Calu3 (cell line): Measurements from ENCODE around the gene ALG14. TPM values are rescaled to one million over a fixed set of nuclear protein-coding genes. Genes with fewer than 3 reads are reported as not detected.

Experiments
- BruUV-seq: library from RNA; stranded (reverse); fragments of 400-500 nt; replicated peaks from 2 replicates; lab custom pipeline; 2021; lab: Mats Ljungman, UMichigan
- CTCF ChIA-PET: fragments of 300-600 bp; sonication (Branson Sonifier 250); formaldehyde crosslinking; loops from one replicate; lab custom pipeline; 2022; ENCODE audit warnings: antibody characterized with exemption; lab: Charles Lee
- DNase-seq: peaks from one replicate; pipeline ENCODE4 v3.0.0; 2022
- H3K27ac Mint-ChIP-seq: one replicate; pipeline ENCODE4 v1.8.0; 2022; ENCODE audit warnings: mixed read lengths; ENCODE audit not compliant: unreplicated experiment
- H3K27me3 Mint-ChIP-seq: one replicate; pipeline ENCODE4 v1.8.0; 2022; ENCODE audit warnings: mixed read lengths; ENCODE audit not compliant: unreplicated experiment
- H3K36me3 Mint-ChIP-seq: one replicate; pipeline ENCODE4 v1.8.0; 2022; ENCODE audit warnings: mild to moderate bottlenecking, moderate library complexity, mixed read lengths; ENCODE audit not compliant: insufficient read depth, unreplicated experiment
- H3K4me1 Mint-ChIP-seq: one replicate; pipeline ENCODE4 v1.8.0; 2022; ENCODE audit warnings: mild to moderate bottlenecking, low read depth, mixed read lengths; ENCODE audit not compliant: unreplicated experiment
- H3K4me3 Mint-ChIP-seq: one replicate; pipeline ENCODE4 v1.8.0; 2022; ENCODE audit warnings: mild to moderate bottlenecking, low read depth, moderate library complexity, mixed read lengths; ENCODE audit not compliant: unreplicated experiment
- H3K9me3 Mint-ChIP-seq: one replicate; pipeline ENCODE4 v1.8.0; 2022; ENCODE audit warnings: low read depth, mixed read lengths; ENCODE audit not compliant: unreplicated experiment
- intact Hi-C: fragments of 100-400 bp; cut with micrococcal nuclease; formaldehyde crosslinking; loops from one replicate; pipeline ENCODE4 v1.10.0; 2022; ENCODE audit not compliant: unreplicated experiment
- total RNA-seq: library from RNA; stranded (reverse); gene quantifications from 2 replicates; pipeline ENCODE4 v1.2.3, GENCODE V29; 2022
- TF ChIP-seq, protein P1 (sequence below): fragments of 200-600 bp; IDR thresholded peaks from one replicate; pipeline ENCODE4 v1.8.0; 2022; ENCODE audit warnings: antibody characterized with exemption; ENCODE audit not compliant: unreplicated experiment

Gene ALG14
- total RNA-seq, 1 experiment from 2014 or later = 5.8 TPM

DNA sequence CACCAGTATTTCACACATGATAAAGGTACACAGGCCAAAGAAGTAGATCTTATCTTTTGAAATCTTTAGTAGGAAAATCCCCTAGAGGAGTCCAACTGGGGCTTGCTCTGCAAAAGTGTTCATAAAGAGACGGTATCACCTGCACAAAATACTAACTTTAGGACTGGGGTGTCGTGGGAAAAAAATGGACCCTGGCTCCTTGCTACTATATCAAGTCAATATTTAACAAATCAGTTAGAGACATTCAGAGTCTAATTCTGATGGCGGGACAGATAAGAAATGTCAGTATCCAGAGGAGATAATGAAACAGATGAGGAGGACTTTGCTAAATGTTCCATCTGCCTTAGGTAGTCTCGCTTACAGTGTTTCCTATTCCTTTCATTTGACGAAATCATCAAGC is 120.2 kb downstream of the ALG14 start:
- H3K9me3 Mint-ChIP-seq = no peaks in the 10 kb centered on the region
- H3K27ac Mint-ChIP-seq = no peak overlapping the region
- intact Hi-C loops = no loop called here
- DNase-seq = no peak
- H3K4me1 Mint-ChIP-seq = peaks cover 18% of the 10 kb centered on the region
- no peaks in the 10 kb centered on the region for H3K27me3 Mint-ChIP-seq
- BruUV-seq = no TSS peak
- no peaks in the 10 kb centered on the region for H3K36me3 Mint-ChIP-seq
- TF ChIP-seq, protein P1, sequence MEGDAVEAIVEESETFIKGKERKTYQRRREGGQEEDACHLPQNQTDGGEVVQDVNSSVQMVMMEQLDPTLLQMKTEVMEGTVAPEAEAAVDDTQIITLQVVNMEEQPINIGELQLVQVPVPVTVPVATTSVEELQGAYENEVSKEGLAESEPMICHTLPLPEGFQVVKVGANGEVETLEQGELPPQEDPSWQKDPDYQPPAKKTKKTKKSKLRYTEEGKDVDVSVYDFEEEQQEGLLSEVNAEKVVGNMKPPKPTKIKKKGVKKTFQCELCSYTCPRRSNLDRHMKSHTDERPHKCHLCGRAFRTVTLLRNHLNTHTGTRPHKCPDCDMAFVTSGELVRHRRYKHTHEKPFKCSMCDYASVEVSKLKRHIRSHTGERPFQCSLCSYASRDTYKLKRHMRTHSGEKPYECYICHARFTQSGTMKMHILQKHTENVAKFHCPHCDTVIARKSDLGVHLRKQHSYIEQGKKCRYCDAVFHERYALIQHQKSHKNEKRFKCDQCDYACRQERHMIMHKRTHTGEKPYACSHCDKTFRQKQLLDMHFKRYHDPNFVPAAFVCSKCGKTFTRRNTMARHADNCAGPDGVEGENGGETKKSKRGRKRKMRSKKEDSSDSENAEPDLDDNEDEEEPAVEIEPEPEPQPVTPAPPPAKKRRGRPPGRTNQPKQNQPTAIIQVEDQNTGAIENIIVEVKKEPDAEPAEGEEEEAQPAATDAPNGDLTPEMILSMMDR = no peak
- H3K4me3 Mint-ChIP-seq = no peak overlapping the region
- CTCF ChIA-PET = no interaction called here

DNA sequence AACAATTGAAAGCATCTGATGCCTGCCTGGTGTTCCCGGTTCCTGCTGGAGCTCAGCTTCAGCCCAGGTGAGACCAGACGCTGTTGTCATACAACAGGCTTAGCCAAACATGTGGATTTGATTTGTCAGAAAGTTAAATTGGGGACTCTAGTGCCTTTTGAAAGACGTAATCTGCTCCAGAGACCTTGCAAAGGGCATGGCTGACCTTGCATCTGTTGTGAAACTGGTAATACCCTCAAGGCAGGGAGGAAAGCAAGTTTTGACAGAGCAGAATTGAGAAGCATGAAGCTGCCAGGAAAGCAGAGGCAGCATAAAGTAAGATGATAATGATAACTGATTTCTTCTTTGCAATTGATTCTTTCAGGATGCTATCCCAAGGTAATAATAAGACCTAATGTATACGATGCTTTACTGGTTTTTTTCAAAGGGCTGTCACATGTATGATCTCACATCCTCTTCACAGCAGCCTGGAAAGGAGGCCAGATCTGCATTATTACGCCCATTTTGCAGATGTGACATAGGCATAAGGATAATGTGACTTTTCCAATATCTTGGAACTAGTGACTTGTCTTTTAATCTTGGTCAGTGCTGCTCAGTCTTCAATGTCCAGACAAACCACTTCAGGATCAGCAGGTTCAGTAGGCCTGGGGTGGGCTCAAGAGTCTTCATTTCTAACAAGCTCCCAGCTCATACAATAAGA is 121.1 kb downstream of the ALG14 start:
- CTCF ChIA-PET = no interaction called here
- Mint-ChIP-seq H3K36me3 (no peaks in the 10 kb centered on the region), H3K27ac (no peak overlapping the region), H3K4me3 (no peak overlapping the region), H3K9me3 (no peaks in the 10 kb centered on the region), H3K27me3 (no peaks in the 10 kb centered on the region), H3K4me1 (peaks cover 18% of the 10 kb centered on the region)
- intact Hi-C loops = no loop called here
- no TSS peak for BruUV-seq
- TF ChIP-seq, protein P1 = no peak
- no peak for DNase-seq

DNA sequence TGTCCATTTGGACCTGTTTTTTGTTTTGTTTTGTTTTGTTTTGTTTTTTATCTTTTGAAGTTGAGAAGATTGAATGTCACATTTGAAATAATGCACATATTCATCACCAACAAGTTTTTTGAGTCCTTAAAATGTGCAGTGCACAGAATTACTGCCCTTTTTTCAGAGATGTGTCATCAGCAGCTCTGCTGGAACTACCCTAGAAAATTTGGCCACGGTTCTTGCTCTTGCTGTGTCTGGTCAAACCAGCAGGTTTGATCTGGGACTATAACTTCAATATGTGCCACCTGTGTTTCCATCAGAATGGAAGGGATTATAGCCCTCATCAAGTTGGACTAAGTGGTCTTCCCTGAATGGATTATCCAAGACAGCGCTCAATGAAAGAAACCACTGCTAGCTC is 121.7 kb downstream of the ALG14 start:
- H3K4me3 Mint-ChIP-seq = no peak overlapping the region
- no TSS peak for BruUV-seq

DNA sequence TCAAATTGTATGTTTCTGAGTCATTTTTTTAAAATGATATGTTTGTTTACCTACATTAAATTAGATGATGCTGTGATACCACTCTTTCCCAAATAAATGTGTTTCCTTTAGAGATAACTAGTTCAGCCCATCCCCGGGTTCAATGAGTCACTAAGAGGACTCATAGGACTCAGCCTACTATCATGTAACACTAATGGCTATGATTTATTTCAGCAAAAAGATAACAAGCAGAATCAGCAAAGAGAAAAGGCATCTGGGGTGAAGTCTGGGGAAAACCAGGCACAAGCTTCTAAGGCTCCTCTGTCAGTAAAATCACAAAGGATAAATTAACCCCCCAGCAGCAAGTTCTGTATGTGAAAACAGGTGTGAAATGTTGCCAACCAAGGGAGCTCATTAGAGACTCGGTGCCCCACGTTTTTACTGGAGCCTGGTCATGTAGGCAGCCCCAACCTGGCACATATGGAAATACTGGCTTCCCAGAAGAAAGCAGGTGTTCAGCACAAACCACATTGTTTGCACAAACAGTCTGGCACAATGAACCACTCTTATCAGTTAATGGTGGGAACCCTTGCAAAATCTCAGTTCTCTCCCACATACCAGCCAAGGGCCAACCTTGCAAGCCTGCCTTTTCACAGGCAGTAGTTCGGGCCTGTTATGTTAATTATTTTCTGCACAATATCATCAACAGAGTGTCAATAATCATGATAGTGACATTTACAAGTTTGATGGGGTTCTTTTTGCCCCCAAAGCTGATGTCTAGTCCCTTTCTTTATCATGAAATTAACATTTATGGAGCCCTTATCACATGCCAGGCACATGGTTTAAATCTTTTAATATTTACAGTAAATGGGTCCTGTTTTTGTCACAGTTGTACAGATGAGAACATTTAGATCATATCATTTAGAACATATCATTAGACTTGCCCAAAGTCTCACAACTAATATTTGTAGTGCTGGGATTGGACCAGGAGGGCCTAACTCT is 122.8 kb downstream of the ALG14 start:
- CTCF ChIA-PET = no interaction called here
- peak; percentile 51 for DNase-seq
- no peaks in the 10 kb centered on the region for H3K27me3 Mint-ChIP-seq
- intact Hi-C loops = no loop called here
- no peak overlapping the region for H3K4me3 Mint-ChIP-seq
- H3K36me3 Mint-ChIP-seq = no peaks in the 10 kb centered on the region
- no peak overlapping the region for H3K27ac Mint-ChIP-seq
- H3K4me1 Mint-ChIP-seq = peaks cover 27% of the 10 kb centered on the region
- BruUV-seq = no TSS peak
- TF ChIP-seq, protein P1 = no peak
- H3K9me3 Mint-ChIP-seq = no peaks in the 10 kb centered on the region

More for the DNA sequence above, 121.7 kb downstream of the ALG14 start:
- DNase-seq = no peak
- TF ChIP-seq, protein P1 = no peak
- intact Hi-C loops = no loop called here
- Mint-ChIP-seq H3K9me3 (no peaks in the 10 kb centered on the region), H3K27ac (no peak overlapping the region), H3K36me3 (no peaks in the 10 kb centered on the region), H3K4me1 (peaks cover 24% of the 10 kb centered on the region), H3K27me3 (no peaks in the 10 kb centered on the region)
- CTCF ChIA-PET = no interaction called here
